WTC11 (cell line): ENCODE measurements around the gene PKN3. TPM values are rescaled to one million over a fixed set of nuclear protein-coding genes. Genes with fewer than 3 reads are reported as not detected.

Experiments
- ATAC-seq: fragments of 200-7000 bp; cut with Tn5 transposase; 2 replicates; pipeline ENCODE4 v1.10.0; 2021; ENCODE audit warnings: mild to moderate bottlenecking, moderate library complexity
- CTCF ChIA-PET: fragments of 300-600 bp; sonication (Branson Sonifier 250); formaldehyde crosslinking; loops from one replicate; lab custom pipeline; 2021; ENCODE audit warnings: antibody characterized with exemption; lab: Charles Lee
- POLR2A ChIA-PET: fragments of 350-600 bp; sonication (Branson Sonifier 250); formaldehyde crosslinking; loops from one replicate; lab custom pipeline; 2021; ENCODE audit warnings: antibody characterized with exemption; lab: Charles Lee
- DNase-seq: peaks from one replicate; pipeline ENCODE4 v3.0.0; 2021; ENCODE audit warnings: low spot score
- H3K27ac Mint-ChIP-seq: 2 replicates; pipeline ENCODE4 v1.8.0; 2021; ENCODE audit warnings: mixed read lengths
- H3K27me3 Mint-ChIP-seq: 2 replicates; pipeline ENCODE4 v1.8.0; 2021; ENCODE audit warnings: low read depth, mild to moderate bottlenecking, moderate library complexity, mixed read lengths
- H3K36me3 Mint-ChIP-seq: 2 replicates; pipeline ENCODE4 v1.8.0; 2021; ENCODE audit warnings: mixed read lengths
- H3K4me1 Mint-ChIP-seq: 2 replicates; pipeline ENCODE4 v1.8.0; 2022; ENCODE audit warnings: mixed read lengths
- H3K4me3 Mint-ChIP-seq: 2 replicates; pipeline ENCODE4 v1.8.0; 2021; ENCODE audit warnings: mild to moderate bottlenecking, moderate library complexity, mixed read lengths
- H3K9me3 Mint-ChIP-seq: 2 replicates; pipeline ENCODE4 v1.8.0; 2021; ENCODE audit warnings: mixed read lengths
- ATF3 ChIP-seq: sonication (generic); formaldehyde crosslinking; conservative IDR thresholded peaks from 2 replicates; pipeline ENCODE4 v1.8.1; 2022; ENCODE audit warnings: mild to moderate bottlenecking, missing genetic modification reagents
- FOXJ3 ChIP-seq: sonication (generic); formaldehyde crosslinking; IDR thresholded peaks from 2 replicates; pipeline ENCODE4 v1.9.0; 2021; ENCODE audit warnings: missing genetic modification reagents, mild to moderate bottlenecking, borderline replicate concordance
- FOXK1 ChIP-seq: sonication (generic); formaldehyde crosslinking; IDR thresholded peaks from 2 replicates; pipeline ENCODE4 v1.8.0; 2022; ENCODE audit warnings: mild to moderate bottlenecking, moderate library complexity, missing genetic modification reagents
- GABPB1 ChIP-seq: sonication (generic); formaldehyde crosslinking; IDR thresholded peaks from 2 replicates; pipeline ENCODE4 v1.8.1; 2023; ENCODE audit warnings: mild to moderate bottlenecking, missing genetic modification reagents
- KAT7 ChIP-seq: sonication (generic); formaldehyde crosslinking; IDR thresholded peaks from 2 replicates; pipeline ENCODE4 v1.8.1; 2023; ENCODE audit warnings: missing genetic modification reagents, mild to moderate bottlenecking, borderline replicate concordance
- MYBL2 ChIP-seq: sonication (generic); formaldehyde crosslinking; IDR thresholded peaks from 2 replicates; pipeline ENCODE4 v1.8.1; 2023; ENCODE audit warnings: mild to moderate bottlenecking, moderate library complexity, missing genetic modification reagents
- PRDM15 ChIP-seq: sonication (generic); formaldehyde crosslinking; IDR thresholded peaks from 2 replicates; pipeline ENCODE4 v1.8.0; 2022; ENCODE audit warnings: missing genetic modification reagents
- PREB ChIP-seq: sonication (generic); formaldehyde crosslinking; IDR thresholded peaks from 2 replicates; pipeline ENCODE4 v1.8.1; 2022; ENCODE audit warnings: mild to moderate bottlenecking, missing genetic modification reagents, moderate library complexity, borderline replicate concordance
- SP1 ChIP-seq: sonication (generic); formaldehyde crosslinking; conservative IDR thresholded peaks from 2 replicates; pipeline ENCODE4 v1.8.1; 2022; ENCODE audit warnings: missing genetic modification reagents
- TEAD4 ChIP-seq: sonication (generic); formaldehyde crosslinking; IDR thresholded peaks from 2 replicates; pipeline ENCODE4 v1.8.0; 2022; ENCODE audit warnings: mild to moderate bottlenecking, missing genetic modification reagents
- TP53 ChIP-seq: sonication (generic); formaldehyde crosslinking; IDR thresholded peaks from 2 replicates; pipeline ENCODE4 v1.8.1; 2023; ENCODE audit warnings: mild to moderate bottlenecking, missing genetic modification reagents
- ZNF121 ChIP-seq: sonication (generic); formaldehyde crosslinking; IDR thresholded peaks from 2 replicates; pipeline ENCODE4 v1.8.0; 2023; ENCODE audit warnings: missing genetic modification reagents
- ZNF263 ChIP-seq: sonication (generic); formaldehyde crosslinking; IDR thresholded peaks from 2 replicates; pipeline ENCODE4 v1.8.1; 2022; ENCODE audit warnings: low read depth, mild to moderate bottlenecking, moderate library complexity, missing genetic modification reagents
- ZNF416 ChIP-seq: fragments of 250-450 bp; sonication (Bioruptor Pico); IDR thresholded peaks from 2 replicates; pipeline ENCODE4 v1.9.0; 2021; ENCODE audit warnings: mild to moderate bottlenecking, inconsistent platforms
- ZNF512 ChIP-seq: sonication (generic); formaldehyde crosslinking; IDR thresholded peaks from 2 replicates; pipeline ENCODE4 v1.8.1; 2022; ENCODE audit warnings: missing genetic modification reagents, borderline replicate concordance
- ZNF532 ChIP-seq: fragments of 250-450 bp; sonication (Bioruptor Pico); IDR thresholded peaks from 2 replicates; pipeline ENCODE4 v1.9.0; 2021; ENCODE audit warnings: mild to moderate bottlenecking, borderline replicate concordance
- total RNA-seq: library from RNA; stranded (reverse); gene quantifications from 3 replicates; pipeline ENCODE4 v1.2.3, GENCODE V29; 2021

PKN3 gene
- total RNA-seq, 1 experiment from 2014 or later: 24.1 TPM

GRCh38 chr9:128731093-128731492 lies 28.8 kb downstream of the PKN3 start:
- Mint-ChIP-seq H3K27me3 (no peaks in the 10 kb centered on the region), H3K36me3 (no peaks in the 10 kb centered on the region; the same call in 1 of the 2 replicates), H3K4me1 (peaks cover 6% of the 10 kb centered on the region), H3K4me3 (no peak overlapping the region), H3K9me3 (no peaks in the 10 kb centered on the region), H3K27ac (no peak overlapping the region)
- POLR2A ChIA-PET: no interaction called here
- DNase-seq (no peak), ATAC-seq (no peak)
- TF ChIP-seq ZNF512 (CRISPR knock-in tag) (no peak), TEAD4 (no peak), FOXK1 (CRISPR knock-in tag) (no peak), PREB (no peak), ZNF263 (CRISPR knock-in tag) (no peak), FOXJ3 (CRISPR knock-in tag) (no peak), ZNF416 (no peak), MYBL2 (CRISPR knock-in tag) (no peak), ZNF121 (CRISPR knock-in tag) (no peak), TP53 (CRISPR knock-in tag) (no peak), ZNF532 (CRISPR knock-in tag) (no peak), KAT7 (CRISPR knock-in tag) (no peak), SP1 (CRISPR knock-in tag) (no peak), GABPB1 (no peak), PRDM15 (no peak), ATF3 (CRISPR knock-in tag) (no peak)
- CTCF ChIA-PET: interaction anchor here (3.3 kb wide), 1 partner anchor 29 kb away, joined by 11 read pairs; the partner anchor contains the start of gene PKN3
